ENCODE data around the gene CCL2.
A peak's percentile ranks its signal among the peaks of the same experiment; 100 is the strongest.

CCL2 gene

GRCh38 chr17:34283571-34283970, 28.5 kb downstream of the CCL2 start:
- ChIA-PET POLR2A (no interaction called here), CTCF (no interaction called here)
- no peaks in the 10 kb centered on the region for H3K9me3 ChIP-seq (ENCODE audit: control extremely low read depth in 1 of 5, control insufficient read depth in 4 of 5, insufficient read depth in 2 of 5, low read depth in 1 of 5, low read length in 4 of 5)
- H3K4me3 ChIP-seq (ENCODE audit: control insufficient read depth in 1 of 7, extremely low read depth in 1 of 7, insufficient read depth in 4 of 7, low read depth in 2 of 7, low read length in 6 of 7): no peak overlapping the region
- H3K27ac ChIP-seq (ENCODE audit: insufficient read depth in 1 of 2, low read depth in 1 of 2, low read length in 2 of 2, poor library complexity in 1 of 2, severe bottlenecking in 2 of 2): no peak overlapping the region
- H3K4me1 ChIP-seq (ENCODE audit: control extremely low read depth in 1 of 4, control insufficient read depth in 4 of 4, insufficient read depth in 4 of 4, low read length in 3 of 4): no peaks in the 10 kb centered on the region
- H3K36me3 ChIP-seq (ENCODE audit: control insufficient read depth in 4 of 4, insufficient read depth in 4 of 4, low read length in 3 of 4): no peaks in the 10 kb centered on the region
- peaks cover 0 to 5% (median 0%) of the 10 kb centered on the region in 5 experiments for H3K27me3 ChIP-seq (replicated peaks in 2 of 5; ENCODE audit: control insufficient read depth in 4 of 5, insufficient read depth in 5 of 5, low read length in 4 of 5)
- no peak for DNase-seq
- WGBS (ENCODE audit: insufficient coverage): 92% methylated on average over 3 of the region's 6 CpGs

DNA sequence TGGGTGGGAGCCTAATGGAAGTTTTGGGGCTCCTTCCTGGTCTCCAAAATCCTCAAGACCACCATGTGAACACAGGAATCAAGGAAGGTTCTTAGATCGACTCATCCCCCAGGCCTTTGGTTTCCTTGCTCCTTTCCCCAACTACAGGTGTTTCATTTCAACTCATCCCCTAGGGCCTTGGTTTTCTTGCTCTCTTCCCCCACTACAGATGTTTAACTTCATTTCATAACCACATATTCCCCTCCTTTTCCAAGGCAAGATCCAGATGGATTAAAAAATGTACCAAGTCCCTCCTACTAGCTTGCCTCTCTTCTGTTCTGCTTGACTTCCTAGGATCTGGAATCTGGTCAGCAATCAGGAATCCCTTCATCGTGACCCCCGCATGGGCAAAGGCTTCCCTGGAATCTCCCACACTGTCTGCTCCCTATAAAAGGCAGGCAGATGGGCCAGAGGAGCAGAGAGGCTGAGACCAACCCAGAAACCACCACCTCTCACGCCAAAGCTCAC, 30.3 kb downstream of the CCL2 start, which contains the start of gene CCL11:
TSS of gene CCL11 (plus strand) at position 457 of the 507 bp plus-strand sequence. CDS start 67 bp downstream, outside the sequence.
- Histone ChIP-seq H3K4me1 (ENCODE audit: control extremely low read depth in 1 of 4, control insufficient read depth in 4 of 4, insufficient read depth in 4 of 4, low read length in 3 of 4) (no peaks in the 10 kb centered on the region), H3K27me3 (replicated peaks in 2 of 5; ENCODE audit: control insufficient read depth in 4 of 5, insufficient read depth in 5 of 5, low read length in 4 of 5) (peaks cover 0 to 5% (median 0%) of the 10 kb centered on the region in 5 experiments), H3K27ac (ENCODE audit: insufficient read depth in 1 of 2, low read depth in 1 of 2, low read length in 2 of 2, poor library complexity in 1 of 2, severe bottlenecking in 2 of 2) (no peak within 1 kb of the TSS), H3K9me3 (ENCODE audit: control extremely low read depth in 1 of 5, control insufficient read depth in 4 of 5, insufficient read depth in 2 of 5, low read depth in 1 of 5, low read length in 4 of 5) (no peaks in the 10 kb centered on the region), H3K4me3 (ENCODE audit: control insufficient read depth in 1 of 7, extremely low read depth in 1 of 7, insufficient read depth in 4 of 7, low read depth in 2 of 7, low read length in 6 of 7) (no peak within 1 kb of the TSS), H3K36me3 (ENCODE audit: control insufficient read depth in 4 of 4, insufficient read depth in 4 of 4, low read length in 3 of 4) (no peaks in the 10 kb centered on the region)
- ChIA-PET CTCF (interaction anchor here (0.7 to 2.2 kb wide), 2 partner anchors 15 to 85 kb away, joined by 3 to 8 read pairs; no protein-coding TSS in a partner anchor), POLR2A (no interaction called here)
- no peak for DNase-seq
- WGBS (ENCODE audit: insufficient coverage): 93% methylated on average over 3 of the region's 4 CpGs

- CTCF ChIA-PET: no interaction called here
- Histone ChIP-seq H3K9me3 (ENCODE audit: control extremely low read depth in 1 of 5, control insufficient read depth in 4 of 5, insufficient read depth in 2 of 5, low read depth in 1 of 5, low read length in 4 of 5) (no peaks in the 10 kb centered on the region), H3K4me1 (ENCODE audit: control extremely low read depth in 1 of 4, control insufficient read depth in 4 of 4, insufficient read depth in 4 of 4, low read length in 3 of 4) (no peaks in the 10 kb centered on the region), H3K36me3 (ENCODE audit: control insufficient read depth in 4 of 4, insufficient read depth in 4 of 4, low read length in 3 of 4) (no peaks in the 10 kb centered on the region), H3K4me3 (ENCODE audit: control insufficient read depth in 1 of 7, extremely low read depth in 1 of 7, insufficient read depth in 4 of 7, low read depth in 2 of 7, low read length in 6 of 7) (no peak overlapping the region), H3K27ac (ENCODE audit: insufficient read depth in 1 of 2, low read depth in 1 of 2, low read length in 2 of 2, poor library complexity in 1 of 2, severe bottlenecking in 2 of 2) (no peak overlapping the region), H3K27me3 (replicated peaks in 2 of 5; ENCODE audit: control insufficient read depth in 4 of 5, insufficient read depth in 5 of 5, low read length in 4 of 5) (peaks cover 0 to 7% (median 0%) of the 10 kb centered on the region in 5 experiments)
- POLR2A ChIA-PET: no interaction called here
- 79% methylated on average over 2 of the region's 2 CpGs for WGBS (ENCODE audit: insufficient coverage)
- DNase-seq: no peak
These were observed 32.8 kb downstream of the CCL2 start for GRCh38 chr17:34287875-34288274.

DNA sequence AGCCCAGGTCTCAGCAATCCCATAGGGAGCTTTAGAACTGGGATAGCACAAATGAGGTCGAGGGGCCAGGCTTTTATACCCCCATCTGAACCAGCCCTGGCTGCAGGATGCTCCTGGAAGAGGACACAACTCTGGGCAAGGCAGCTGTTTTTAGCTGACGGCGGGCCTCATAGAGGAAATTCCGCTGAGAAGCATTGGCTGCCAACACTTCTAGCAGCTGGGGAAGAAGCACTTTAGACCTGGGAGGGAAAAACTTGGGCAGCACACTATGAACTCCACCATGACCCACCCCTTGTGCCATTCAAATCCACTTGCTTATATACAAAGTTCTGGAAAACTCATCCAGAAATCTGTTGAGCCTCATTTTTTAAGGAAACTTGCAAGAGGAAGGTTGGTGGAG, 35.5 kb downstream of the CCL2 start:
- POLR2A ChIA-PET: interaction anchor here (0.5 kb wide), 1 partner anchor 18 kb away, joined by 3 read pairs; no protein-coding TSS in a partner anchor
- CTCF ChIA-PET: interaction anchor here (1.0 kb wide), 1 partner anchor 70 kb away, joined by 4 read pairs; no protein-coding TSS in a partner anchor
- WGBS (ENCODE audit: insufficient coverage): 82% methylated on average over 2 of the region's 4 CpGs
- DNase-seq: no peak
- H3K27ac ChIP-seq (ENCODE audit: insufficient read depth in 1 of 2, low read depth in 1 of 2, low read length in 2 of 2, poor library complexity in 1 of 2, severe bottlenecking in 2 of 2): no peak overlapping the region
- H3K27me3 ChIP-seq (replicated peaks in 2 of 5; ENCODE audit: control insufficient read depth in 4 of 5, insufficient read depth in 5 of 5, low read length in 4 of 5): peaks cover 0 to 4% (median 0%) of the 10 kb centered on the region in 5 experiments
- no peaks in the 10 kb centered on the region for H3K9me3 ChIP-seq (ENCODE audit: control extremely low read depth in 1 of 5, control insufficient read depth in 4 of 5, insufficient read depth in 2 of 5, low read depth in 1 of 5, low read length in 4 of 5)
- no peak overlapping the region for H3K4me3 ChIP-seq (ENCODE audit: control insufficient read depth in 1 of 7, extremely low read depth in 1 of 7, insufficient read depth in 4 of 7, low read depth in 2 of 7, low read length in 6 of 7)
- no peaks in the 10 kb centered on the region for H3K36me3 ChIP-seq (ENCODE audit: control insufficient read depth in 4 of 4, insufficient read depth in 4 of 4, low read length in 3 of 4)
- H3K4me1 ChIP-seq (ENCODE audit: control extremely low read depth in 1 of 4, control insufficient read depth in 4 of 4, insufficient read depth in 4 of 4, low read length in 3 of 4): no peaks in the 10 kb centered on the region

GRCh38 chr17:34291721-34292348, 36.8 kb downstream of the CCL2 start:
- ChIA-PET CTCF (no interaction called here), POLR2A (no interaction called here)
- H3K27me3 ChIP-seq (replicated peaks in 2 of 5; ENCODE audit: control insufficient read depth in 4 of 5, insufficient read depth in 5 of 5, low read length in 4 of 5): peaks cover 0 to 2% (median 0%) of the 10 kb centered on the region in 5 experiments
- no peaks in the 10 kb centered on the region for H3K36me3 ChIP-seq (ENCODE audit: control insufficient read depth in 4 of 4, insufficient read depth in 4 of 4, low read length in 3 of 4)
- H3K4me1 ChIP-seq (ENCODE audit: control extremely low read depth in 1 of 4, control insufficient read depth in 4 of 4, insufficient read depth in 4 of 4, low read length in 3 of 4): no peaks in the 10 kb centered on the region
- WGBS (ENCODE audit: insufficient coverage): 86% methylated on average over 5 of the region's 6 CpGs
- DNase-seq: peak in 2 of 3 donors; percentile 10
- no peak overlapping the region for H3K27ac ChIP-seq (ENCODE audit: insufficient read depth in 1 of 2, low read depth in 1 of 2, low read length in 2 of 2, poor library complexity in 1 of 2, severe bottlenecking in 2 of 2)
- no peaks in the 10 kb centered on the region for H3K9me3 ChIP-seq (ENCODE audit: control extremely low read depth in 1 of 5, control insufficient read depth in 4 of 5, insufficient read depth in 2 of 5, low read depth in 1 of 5, low read length in 4 of 5)
- H3K4me3 ChIP-seq (ENCODE audit: control insufficient read depth in 1 of 7, extremely low read depth in 1 of 7, insufficient read depth in 4 of 7, low read depth in 2 of 7, low read length in 6 of 7): no peak overlapping the region

DNA sequence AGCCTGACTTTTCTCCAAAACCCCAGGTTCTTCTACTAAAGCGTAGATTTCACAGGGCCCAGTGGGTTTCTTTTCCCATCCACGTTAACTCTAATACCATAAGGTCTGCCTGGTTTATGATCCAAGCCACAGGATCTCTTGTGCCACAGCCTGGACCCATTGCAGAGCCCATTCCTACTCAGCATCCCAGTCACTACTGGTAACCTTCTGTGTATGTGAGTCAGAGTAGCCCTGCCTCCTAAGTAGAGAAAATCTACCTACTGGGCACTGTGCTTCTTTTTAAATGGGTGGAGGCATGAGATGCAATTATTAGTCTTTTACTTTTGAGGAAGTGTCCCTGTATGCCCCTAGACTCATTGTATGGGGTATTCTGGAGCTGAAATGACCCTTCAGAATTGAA, 43.9 kb downstream of the CCL2 start:
- Histone ChIP-seq H3K4me3 (ENCODE audit: control insufficient read depth in 1 of 7, extremely low read depth in 1 of 7, insufficient read depth in 4 of 7, low read depth in 2 of 7, low read length in 6 of 7) (no peak overlapping the region), H3K9me3 (ENCODE audit: control extremely low read depth in 1 of 5, control insufficient read depth in 4 of 5, insufficient read depth in 2 of 5, low read depth in 1 of 5, low read length in 4 of 5) (no peaks in the 10 kb centered on the region), H3K36me3 (ENCODE audit: control insufficient read depth in 4 of 4, insufficient read depth in 4 of 4, low read length in 3 of 4) (no peaks in the 10 kb centered on the region), H3K4me1 (ENCODE audit: control extremely low read depth in 1 of 4, control insufficient read depth in 4 of 4, insufficient read depth in 4 of 4, low read length in 3 of 4) (no peaks in the 10 kb centered on the region), H3K27me3 (replicated peaks in 2 of 5; ENCODE audit: control insufficient read depth in 4 of 5, insufficient read depth in 5 of 5, low read length in 4 of 5) (peaks cover 0 to 3% (median 0%) of the 10 kb centered on the region in 5 experiments), H3K27ac (ENCODE audit: insufficient read depth in 1 of 2, low read depth in 1 of 2, low read length in 2 of 2, poor library complexity in 1 of 2, severe bottlenecking in 2 of 2) (no peak overlapping the region)
- ChIA-PET POLR2A (no interaction called here), CTCF (no interaction called here)
- no peak for DNase-seq
- 91% methylated on average over 2 of the region's 2 CpGs for WGBS (ENCODE audit: insufficient coverage)

GRCh38 chr17:34299956-34300577, 45.0 kb downstream of the CCL2 start:
- H3K27ac ChIP-seq (ENCODE audit: insufficient read depth in 1 of 2, low read depth in 1 of 2, low read length in 2 of 2, poor library complexity in 1 of 2, severe bottlenecking in 2 of 2): no peak overlapping the region
- H3K4me1 ChIP-seq (ENCODE audit: control extremely low read depth in 1 of 4, control insufficient read depth in 4 of 4, insufficient read depth in 4 of 4, low read length in 3 of 4): no peaks in the 10 kb centered on the region
- no peak for DNase-seq
- peaks cover 0 to 3% (median 0%) of the 10 kb centered on the region in 5 experiments for H3K27me3 ChIP-seq (replicated peaks in 2 of 5; ENCODE audit: control insufficient read depth in 4 of 5, insufficient read depth in 5 of 5, low read length in 4 of 5)
- H3K4me3 ChIP-seq (ENCODE audit: control insufficient read depth in 1 of 7, extremely low read depth in 1 of 7, insufficient read depth in 4 of 7, low read depth in 2 of 7, low read length in 6 of 7): no peak overlapping the region
- ChIA-PET CTCF (interaction anchor here (0.9 to 1.1 kb wide), 2 partner anchors 14 to 23 kb away, joined by 3 to 4 read pairs; no protein-coding TSS in a partner anchor), POLR2A (no interaction called here)
- H3K9me3 ChIP-seq (ENCODE audit: control extremely low read depth in 1 of 5, control insufficient read depth in 4 of 5, insufficient read depth in 2 of 5, low read depth in 1 of 5, low read length in 4 of 5): no peaks in the 10 kb centered on the region
- H3K36me3 ChIP-seq (ENCODE audit: control insufficient read depth in 4 of 4, insufficient read depth in 4 of 4, low read length in 3 of 4): no peaks in the 10 kb centered on the region
- WGBS (ENCODE audit: insufficient coverage): 92% methylated on average over 2 of the region's 3 CpGs
